GM21390 (cell line): ENCODE data around the gene SGSM1.

Source experiments
- ATAC-seq: cut with Tn5 transposase; IDR thresholded peaks from one replicate; pipeline ENCODE4 v1.9.1; 2021; ENCODE audit not compliant: unreplicated experiment

The SGSM1 gene

DNA sequence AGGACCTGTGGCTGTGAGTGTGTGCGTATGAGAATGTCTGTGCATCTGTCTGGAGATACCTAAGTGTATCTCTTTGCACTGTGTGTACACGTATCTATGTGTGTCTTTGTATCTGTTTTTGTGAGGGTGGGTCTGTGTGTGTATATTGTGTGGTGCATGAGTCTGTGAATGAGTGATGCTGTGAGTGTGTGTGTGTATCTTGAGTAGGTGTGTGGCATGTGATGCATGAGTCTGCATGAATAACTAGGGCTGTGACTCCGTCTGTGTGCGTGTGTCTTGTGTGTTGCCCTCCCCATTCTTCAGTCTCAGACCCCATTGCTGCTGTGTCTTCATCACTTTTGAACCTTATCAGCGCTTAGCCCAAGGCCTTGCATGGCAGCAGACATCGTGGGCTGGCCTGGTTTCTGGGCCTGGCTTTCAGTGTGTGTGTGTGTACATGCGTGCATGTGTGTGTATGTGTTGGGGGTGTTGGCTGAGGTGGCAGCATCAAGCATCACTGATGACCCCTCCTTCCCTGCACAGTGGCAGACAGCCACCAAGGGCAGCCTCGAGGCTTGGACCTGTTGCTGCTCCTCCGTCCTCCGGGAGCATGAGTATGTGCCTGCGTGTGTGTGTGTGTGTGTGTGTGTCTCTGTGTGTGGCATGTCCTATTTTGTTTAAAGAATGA is 1.4 kb downstream of the SGSM1 start:
- no peak for ATAC-seq

DNA sequence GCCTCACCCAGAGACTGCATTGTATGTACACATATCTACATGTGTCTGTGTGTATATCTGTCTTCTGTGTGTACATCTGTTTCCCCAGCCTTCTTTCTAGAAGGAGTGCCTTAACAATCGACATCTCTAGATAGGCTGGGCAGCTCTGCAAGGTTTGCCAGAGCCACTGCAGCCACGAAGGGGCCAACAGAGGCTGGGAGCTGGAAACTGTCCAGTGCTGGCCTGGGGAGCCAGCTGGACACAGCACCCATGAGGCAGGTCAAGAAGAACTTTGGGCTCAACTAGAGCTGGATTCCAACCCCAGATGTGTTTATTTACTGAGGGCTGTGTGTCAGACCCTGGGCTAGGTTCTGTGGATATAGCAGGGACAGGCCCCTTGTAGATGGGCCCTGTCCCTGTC is 3.3 kb downstream of the SGSM1 start:
- ATAC-seq: no peak

DNA sequence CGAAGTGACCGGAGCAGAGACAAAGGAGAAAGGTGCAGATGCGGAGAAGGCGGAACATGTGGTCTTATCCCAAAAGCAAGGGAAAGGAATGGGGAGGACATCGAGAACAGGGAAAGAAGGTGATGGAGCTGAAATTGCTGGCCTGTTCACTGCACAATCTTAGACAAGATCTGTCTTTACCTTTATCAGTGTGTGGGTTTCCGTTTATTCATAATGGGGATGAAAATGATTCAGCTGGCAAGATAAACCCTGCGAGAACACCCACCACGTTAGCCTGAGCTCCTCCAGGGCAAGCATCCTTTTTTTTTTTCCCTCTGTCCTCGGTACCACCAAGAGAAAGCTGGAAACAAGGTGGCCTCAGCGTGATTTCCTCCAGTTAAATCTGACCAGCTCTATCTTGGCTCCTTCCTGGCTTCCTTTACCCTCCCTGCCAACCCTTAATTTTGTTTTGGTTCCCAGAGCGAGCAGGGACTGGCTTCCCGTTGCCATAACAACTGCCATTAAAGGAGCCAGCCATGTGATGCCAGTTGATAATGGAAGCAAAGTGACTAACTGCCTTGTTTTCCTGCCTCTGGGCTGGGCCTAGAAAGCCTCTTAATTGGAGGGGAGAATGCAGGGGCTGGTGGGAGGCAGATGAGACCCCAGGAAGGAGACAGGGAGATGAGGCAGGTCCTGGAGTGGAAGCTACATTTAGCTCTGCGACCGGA is 4.2 kb downstream of the SGSM1 start:
- ATAC-seq: no peak

DNA sequence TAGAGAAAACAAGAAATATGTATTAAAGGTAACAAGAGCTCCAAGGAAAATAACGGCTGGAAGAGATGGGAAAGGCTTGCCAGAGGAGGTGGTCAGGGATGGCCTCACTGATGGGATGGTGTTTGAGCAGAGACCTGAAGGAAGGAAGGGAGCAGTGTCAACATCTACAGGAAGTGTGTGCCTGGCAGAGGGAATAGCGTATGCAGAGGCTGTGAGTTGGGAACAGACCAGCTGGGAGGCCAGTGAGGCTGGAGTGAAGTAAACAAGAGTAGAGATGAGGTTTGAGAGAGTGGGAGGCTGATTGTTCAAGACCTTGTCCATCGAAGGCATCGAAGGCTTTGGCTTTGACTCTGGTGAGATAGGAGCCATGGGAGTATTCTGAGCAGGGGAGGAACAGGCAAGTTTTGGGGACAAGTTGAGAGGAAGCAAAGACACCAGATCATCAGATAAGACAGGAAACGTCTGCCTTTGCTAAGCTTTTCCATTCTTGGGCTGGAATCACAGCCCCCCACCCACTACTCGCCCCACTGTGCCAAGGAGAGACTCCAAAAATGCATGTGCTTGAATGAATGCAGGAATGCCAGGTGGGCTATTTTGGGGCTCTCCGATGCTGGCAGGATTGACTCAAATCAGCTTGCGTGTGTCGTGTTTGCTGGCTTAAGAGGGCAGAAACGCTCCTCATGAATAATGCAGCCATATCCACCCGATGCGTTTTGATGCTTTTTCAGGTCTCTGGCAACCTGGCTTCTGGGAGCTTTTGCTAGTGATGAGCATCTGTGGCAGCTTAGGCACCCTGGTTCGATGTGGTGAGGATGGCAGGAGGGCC is 7.2 kb downstream of the SGSM1 start:
- no peak for ATAC-seq

DNA sequence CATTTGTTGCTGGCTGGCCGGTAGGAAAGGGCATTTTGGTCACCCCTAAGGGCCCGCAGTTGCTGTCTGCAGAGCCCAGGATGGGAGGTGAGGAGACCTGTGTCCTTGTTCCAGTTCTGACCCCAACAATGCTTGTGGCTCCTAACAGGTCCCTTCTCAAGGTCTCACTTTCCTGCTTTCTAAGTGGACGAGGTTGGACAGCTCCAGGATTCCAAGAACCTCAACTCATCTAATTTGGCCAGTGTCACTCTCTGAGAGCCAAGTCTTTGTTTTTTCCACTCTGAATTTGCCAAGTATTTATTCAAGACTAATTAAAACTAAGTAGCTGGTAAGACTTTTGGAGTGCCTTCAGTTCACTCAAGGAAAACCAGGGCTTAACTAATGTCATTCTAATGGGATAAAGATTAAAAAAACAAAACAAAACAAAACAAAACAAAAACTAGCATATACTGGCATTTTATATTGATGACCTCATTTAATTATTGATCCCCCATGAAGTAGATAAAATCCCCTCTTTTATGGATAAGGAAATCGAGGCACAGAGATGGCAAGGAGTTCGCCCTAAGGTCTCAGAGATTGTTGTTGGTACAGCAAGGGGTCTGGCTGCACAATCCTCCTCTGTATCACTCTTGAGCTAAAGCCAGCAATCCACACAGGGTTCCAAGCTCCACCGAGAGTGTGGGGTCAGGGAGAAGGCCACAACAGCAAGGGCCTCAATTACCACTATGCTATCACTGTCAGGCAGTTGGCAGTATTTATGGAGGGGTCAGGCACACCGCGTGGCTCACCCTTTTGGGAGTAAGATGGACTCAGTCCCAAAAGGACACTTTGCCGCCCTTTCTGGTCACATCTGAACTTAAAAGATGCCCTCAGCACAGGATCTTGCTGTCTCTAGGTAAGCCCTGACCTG is 8.1 kb downstream of the SGSM1 start:
- ATAC-seq: no peak

DNA sequence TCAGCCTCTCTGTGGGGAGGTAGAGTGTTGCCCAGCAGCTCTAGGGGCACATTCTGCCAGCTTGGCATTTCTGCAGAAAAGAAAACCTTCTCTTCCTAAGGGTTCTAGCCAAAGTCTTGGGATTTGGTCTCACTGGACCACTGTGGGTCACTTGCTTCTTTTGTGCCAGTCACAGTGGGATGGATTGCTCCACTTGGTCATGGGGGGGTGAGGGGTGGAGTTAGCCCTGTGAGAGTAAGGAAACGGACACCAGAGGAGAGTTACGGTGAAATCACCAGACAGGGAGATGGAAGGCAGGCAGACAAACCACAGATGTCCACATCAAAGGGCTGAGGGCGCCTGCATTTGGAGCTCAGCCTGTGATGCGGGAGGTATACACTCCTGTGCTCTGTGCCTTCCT is 10.8 kb downstream of the SGSM1 start:
- no peak for ATAC-seq

DNA sequence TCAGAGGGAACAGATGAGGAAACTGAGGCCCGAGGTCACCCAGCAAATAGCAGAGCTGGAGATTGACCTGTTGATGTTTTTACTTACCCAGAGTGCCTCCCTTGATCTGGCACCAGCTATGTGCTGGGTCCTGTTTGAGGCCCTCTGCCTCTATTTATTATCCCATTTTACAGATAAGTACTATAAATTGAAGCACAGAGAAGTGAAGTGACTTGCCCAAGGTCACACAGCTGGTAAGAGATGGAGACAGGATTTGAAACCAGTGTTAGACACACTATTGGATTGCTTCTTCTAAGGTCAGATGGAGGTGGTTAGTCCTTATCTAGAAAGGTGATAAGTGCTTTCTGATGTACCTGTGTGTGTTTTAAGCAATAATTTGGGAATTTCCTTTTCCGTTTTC is 13.5 kb downstream of the SGSM1 start:
- ATAC-seq: no peak

DNA sequence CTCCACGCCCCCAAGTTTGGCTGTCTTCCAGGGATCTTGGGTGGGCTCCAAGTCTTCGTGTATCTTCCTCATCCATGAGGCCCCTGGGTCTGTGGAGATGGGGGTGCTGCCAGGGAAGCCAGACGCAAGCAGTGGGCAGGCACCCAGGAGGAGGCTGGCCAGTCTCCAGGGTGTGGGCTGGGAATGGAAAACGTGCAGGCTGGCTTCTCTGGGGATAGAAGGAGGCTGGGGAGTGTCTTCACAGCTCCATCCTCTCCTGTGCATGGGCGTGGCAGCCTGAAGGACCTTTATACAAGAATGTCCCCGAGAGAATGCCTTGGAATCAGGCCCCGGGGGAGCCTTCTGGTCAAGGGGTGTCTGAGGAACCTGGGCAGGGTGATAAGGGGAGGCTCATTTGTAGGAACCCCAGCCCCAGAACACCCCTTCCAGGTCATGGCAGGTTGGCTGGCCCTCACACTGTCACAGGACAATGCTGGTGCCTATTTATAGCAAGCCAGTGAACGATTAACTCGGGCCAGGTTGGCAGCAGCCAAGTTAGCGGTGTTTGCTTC is 14.0 kb downstream of the SGSM1 start:
- no peak for ATAC-seq

DNA sequence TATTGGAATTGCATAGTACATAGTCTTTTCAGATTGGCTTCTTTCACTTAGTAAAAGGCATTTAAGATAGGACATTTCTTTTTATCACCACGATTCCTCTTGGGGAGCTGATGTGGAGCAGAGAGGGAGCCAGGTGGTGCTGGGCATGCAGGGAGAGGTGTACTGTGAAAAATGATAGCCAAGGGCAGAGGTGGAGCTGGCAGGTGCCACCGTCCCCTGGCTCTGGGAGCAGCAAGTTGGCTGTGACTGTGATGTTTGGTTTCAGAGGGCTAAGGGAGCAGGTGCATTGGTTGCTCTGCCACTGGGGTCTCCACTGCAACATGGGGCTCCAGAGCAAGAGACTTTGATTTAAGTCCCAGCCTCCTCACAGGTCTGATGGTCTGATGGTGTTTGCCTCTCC is 16.5 kb downstream of the SGSM1 start:
- ATAC-seq: no peak

DNA sequence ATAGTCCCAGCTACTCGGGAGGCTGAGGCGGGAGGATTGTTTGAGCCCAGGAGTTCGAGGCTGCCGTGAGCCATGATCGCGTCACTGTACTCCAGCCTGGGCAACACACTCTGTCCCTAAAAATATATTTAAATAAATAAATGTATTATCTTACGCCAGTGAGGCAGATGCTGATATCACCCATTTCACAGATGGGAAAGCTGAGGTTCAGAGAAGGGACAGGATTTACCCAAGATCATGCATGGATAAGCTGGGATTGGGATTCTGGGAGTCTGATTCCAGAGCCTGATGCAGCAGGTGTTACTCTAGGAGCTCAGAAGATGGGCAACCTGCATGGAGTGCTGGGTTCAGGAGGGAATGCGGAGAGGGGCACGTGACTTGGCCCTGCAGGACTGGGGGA is 17.8 kb downstream of the SGSM1 start:
- ATAC-seq: no peak

DNA sequence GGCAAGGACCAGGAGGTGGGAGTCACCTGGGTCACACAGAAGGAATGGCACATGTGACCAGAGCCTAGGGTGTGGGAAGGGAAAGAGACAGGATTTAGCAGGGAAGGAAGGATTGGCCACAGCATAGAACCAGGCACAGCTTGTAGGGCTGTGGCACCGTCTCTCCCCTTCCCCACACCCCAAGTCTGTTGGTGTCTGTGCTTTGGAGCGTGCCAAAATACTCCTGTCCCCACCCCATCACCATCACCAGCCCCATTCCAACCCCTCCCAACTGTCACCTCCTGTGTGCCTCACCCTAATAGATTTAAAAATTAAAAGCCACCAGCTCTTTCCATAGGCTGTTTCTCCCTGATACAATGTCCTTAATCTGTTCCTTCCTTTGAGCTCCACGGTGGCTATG is 18.2 kb downstream of the SGSM1 start:
- ATAC-seq: no peak

DNA sequence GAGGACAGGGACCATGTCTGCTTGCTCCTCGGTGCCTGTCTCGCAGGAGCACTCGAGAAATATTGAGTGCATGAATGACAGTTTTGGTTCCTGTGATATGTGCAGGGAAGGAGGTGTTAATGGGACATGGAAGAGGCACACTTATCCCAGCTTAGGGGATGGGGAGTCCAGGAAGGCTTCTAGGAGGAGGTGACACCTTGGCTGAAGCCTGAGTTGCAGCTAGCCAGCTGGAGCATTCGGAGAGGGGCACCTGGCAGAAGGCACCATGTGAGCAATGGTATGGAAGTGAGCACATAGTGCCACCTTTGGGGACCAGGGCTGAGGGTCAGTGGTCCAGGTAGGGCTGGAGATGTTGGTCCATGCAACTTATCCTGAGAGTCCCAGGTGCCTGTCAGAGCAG is 18.9 kb downstream of the SGSM1 start:
- no peak for ATAC-seq

DNA sequence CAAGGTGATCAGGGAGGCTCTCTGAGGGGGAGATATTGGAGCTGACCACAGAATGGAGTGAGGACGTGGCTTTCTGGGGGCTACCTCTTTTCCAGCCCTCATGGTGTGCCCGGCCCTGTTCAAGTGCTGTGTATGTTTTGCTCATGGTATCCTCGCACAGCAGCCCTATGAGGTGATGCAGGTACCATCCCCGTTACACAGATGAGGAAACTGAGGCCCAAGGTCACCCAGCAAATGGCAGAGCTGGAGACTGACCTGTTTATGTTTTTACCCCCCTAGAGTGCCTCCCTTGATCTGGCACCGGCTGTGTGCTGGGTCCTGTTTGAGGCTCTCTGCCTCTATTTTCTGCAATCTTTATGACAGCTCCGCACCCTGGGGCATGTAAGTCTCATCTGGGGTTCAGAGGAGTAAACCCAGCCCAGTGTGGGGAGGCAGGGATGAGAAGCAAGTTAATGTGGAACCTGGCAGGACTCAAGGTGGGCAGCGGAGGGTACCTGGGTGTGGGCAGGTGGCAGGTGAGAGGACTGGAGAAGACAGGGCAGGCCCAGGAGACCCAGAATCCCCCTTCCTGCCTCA is 20.8 kb downstream of the SGSM1 start:
- ATAC-seq: no peak

DNA sequence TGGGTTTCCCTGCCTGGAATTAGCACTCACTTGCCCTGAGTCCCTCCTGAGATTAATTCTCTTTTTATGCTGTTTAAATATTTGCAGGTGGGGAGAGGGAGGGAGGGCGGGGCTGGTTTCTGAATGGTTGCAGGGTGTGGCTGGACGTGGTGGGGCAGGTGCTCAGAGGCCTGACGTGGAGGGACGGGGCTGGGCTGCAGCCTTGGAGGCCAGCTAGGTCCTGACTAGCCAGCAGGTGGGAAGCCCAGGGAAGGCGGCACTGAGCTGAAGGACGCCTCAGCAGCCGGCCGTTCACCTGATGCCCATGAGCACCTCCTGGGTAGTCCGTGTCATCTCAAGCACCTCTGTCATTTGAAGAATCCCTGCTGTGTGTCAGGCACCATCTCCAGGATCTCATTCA is 21.3 kb downstream of the SGSM1 start:
- no peak for ATAC-seq

DNA sequence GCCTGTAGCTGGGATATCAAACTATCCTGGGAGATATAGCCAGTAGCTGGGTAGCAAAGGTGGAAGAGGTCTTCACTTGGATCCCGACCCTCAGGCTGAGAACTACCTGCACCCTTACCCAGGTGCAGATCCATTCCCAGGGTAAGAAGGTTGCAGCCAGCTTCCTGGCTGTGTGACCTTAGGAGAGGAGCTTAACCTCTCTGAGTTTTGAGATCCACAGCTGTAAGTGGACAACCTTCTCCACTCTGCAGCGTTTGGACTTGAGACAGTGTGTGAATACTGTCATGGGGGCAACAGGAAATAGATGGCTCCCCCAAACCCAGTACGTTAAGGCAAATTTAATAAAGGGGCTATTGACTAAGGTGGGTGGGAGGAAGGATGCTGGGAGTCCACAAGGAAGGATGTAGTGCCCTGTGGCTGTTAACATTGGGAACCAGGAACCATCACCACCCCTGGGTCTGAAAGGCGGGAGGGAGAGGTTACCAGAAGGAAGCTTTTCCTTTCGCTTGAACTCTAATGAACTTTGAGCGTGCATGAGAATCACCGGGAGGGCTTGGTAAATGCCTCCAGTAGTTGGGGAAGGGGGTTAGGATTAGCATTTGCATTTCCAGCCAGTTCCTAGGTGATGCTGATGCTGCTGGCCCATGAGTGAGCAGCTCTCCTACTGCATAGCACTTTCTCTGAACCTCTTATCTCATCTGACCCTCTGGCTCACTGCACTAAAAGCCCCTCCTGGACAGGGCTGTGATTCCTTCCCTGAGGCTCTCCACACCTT is 24.4 kb downstream of the SGSM1 start:
- no peak for ATAC-seq

DNA sequence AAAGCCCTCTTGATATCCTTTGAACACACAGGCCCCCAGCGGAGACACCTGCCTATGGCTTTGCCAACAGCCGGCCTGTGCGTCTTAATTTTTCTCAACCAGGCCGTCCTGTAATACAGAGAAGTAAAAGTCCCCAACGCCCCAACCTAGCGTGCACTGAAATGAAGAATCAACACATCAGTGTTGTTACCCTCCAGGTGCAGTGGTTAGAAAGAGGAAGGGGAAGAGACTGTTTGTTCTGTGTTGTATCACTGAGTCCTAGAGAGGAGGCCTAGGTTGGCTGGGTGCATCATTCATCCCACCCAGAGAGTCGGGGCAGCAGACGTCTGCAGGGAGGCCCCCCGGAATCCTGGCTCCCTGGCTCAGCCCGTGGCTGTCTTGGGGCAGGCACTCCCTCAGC is 25.7 kb downstream of the SGSM1 start:
- ATAC-seq: no peak

DNA sequence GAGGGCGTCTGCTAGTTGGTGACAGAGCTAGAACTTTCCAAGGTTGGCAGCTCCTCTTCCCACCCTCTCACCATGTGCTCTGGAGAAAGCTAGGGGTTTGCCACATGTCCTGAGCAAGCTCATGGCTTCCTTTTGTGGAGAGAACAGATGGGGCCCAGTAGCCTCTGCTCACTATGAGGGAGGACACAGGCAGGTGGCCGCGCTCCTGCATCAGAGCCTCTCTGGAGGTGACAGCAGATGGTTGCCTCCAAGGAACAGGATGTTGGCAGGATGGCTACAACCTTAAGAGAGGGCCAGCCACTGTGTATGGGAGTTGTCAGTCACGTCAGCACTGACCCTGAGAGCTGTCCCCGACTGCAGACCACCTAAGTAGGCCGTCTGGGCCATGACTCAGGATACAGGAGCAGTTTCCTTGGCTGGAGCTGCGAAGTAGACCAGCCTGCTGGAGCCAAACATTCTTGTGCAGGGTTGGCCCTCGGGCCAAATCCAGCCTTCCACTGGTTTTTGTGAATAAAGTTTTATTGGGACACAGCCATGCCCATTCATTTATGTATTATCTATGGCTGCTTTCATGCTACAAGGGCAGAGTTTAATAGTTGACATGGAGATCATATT is 28.0 kb downstream of the SGSM1 start:
- ATAC-seq: no peak

DNA sequence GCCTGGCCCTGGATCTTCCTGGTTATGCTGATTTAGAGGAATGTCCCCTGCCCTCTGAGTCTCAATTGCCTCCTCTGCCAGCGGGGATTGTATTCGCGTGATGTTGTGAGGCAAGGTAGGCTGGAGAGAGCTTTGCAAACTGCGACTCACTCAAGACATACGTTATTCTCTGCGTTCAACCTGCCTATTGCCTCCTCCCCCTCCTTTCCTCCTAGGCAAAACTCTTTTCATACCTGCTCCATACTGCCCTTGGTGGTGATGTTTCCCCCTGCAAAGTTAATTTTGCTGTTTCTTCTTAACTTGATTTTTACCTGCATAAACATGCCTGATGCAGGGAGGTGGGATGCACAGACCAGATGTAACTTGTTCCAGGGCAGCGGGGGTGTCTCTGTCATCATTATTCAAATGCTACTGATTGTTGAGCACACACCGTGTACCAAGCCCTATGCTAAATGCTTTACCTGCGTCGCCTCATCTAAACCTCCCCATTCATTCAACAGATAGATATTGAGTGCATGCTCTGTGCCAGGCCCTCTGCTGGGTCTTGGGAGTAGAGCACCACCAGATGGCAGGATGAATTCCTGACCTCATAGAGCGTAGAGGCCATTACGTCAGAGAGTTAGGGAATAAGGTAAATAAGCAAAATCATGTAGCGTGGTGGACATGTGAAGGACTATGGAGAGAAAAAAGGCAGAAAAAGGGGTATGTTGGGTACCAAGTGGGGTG is 29.0 kb downstream of the SGSM1 start:
- ATAC-seq: no peak

DNA sequence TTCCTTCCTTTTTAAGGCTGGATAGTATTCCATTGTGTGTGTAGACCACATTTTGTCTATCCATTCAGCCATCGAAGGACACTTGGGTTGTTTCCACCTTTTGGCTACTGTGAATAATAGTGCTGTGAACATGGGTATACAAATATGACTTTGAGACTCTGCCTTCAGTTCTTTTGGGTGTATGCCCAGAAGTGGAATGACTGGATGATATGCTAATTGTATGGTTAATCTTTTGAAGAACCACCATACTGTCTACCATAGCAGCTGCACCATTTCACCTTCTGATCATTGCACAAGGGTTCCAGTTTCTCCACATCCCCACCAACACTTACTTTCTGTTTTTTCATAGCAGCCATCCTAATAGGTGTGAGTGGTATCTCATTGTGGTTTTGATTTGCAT is 30.3 kb downstream of the SGSM1 start:
- no peak for ATAC-seq
